Stimulated activated CD8-positive, alpha-beta memory T cell treated with anti-CD3 and anti-CD28 coated beads, Interleukin-15, amount 100 ng/mL, for 1 hour (primary cell): ENCODE data around the gene KIRREL3.
"Not testable (repeated sequence)": the region's sequence is repeated elsewhere in the genome, so short reads cannot be mapped to it uniquely, and the experiment has no call there.

Experiments
- DNase-seq: peaks from one replicate; pipeline ENCODE4 v3.0.0-alpha.2; 2020; ENCODE audit warnings: low read depth

The KIRREL3 gene

GRCh38 chr11:126952533-126952932 lies 48.0 kb downstream of the KIRREL3 start:
- not testable (repeated sequence) for DNase-seq

GRCh38 chr11:126951465-126951864 lies 49.1 kb downstream of the KIRREL3 start:
- DNase-seq: no peak

- DNase-seq: no peak
Measured at GRCh38 chr11:126949066-126949891, 51.3 kb downstream of the KIRREL3 start.

GRCh38 chr11:126948563-126948962 lies 52.0 kb downstream of the KIRREL3 start:
- DNase-seq: no peak

- no peak for DNase-seq
Measured at GRCh38 chr11:126945319-126945718, 55.3 kb downstream of the KIRREL3 start.

GRCh38 chr11:126943316-126943715 lies 57.3 kb downstream of the KIRREL3 start:
- DNase-seq: no peak

- no peak for DNase-seq
Measured at GRCh38 chr11:126942146-126942545, 58.4 kb downstream of the KIRREL3 start.

- no peak for DNase-seq
Measured at GRCh38 chr11:126939552-126939951, 61.0 kb downstream of the KIRREL3 start.

GRCh38 chr11:126938718-126939117 lies 61.9 kb downstream of the KIRREL3 start:
- DNase-seq: no peak

- DNase-seq: no peak
Measured at GRCh38 chr11:126930091-126930841, 70.3 kb downstream of the KIRREL3 start.

GRCh38 chr11:126929179-126930061 lies 71.2 kb downstream of the KIRREL3 start:
- DNase-seq: no peak

GRCh38 chr11:126927623-126928022 lies 72.9 kb downstream of the KIRREL3 start:
- no peak for DNase-seq

GRCh38 chr11:126926376-126926791 lies 74.2 kb downstream of the KIRREL3 start:
- DNase-seq: no peak

- no peak for DNase-seq
Measured at GRCh38 chr11:126925321-126926093, 75.1 kb downstream of the KIRREL3 start.

GRCh38 chr11:126924376-126925040 lies 76.1 kb downstream of the KIRREL3 start:
- no peak for DNase-seq

- DNase-seq: no peak
Measured at GRCh38 chr11:126920833-126921232, 79.7 kb downstream of the KIRREL3 start.

- no peak for DNase-seq
Measured at GRCh38 chr11:126919147-126919823, 81.3 kb downstream of the KIRREL3 start.

GRCh38 chr11:126918556-126918955 lies 82.0 kb downstream of the KIRREL3 start:
- DNase-seq: no peak

GRCh38 chr11:126917531-126918204 lies 82.9 kb downstream of the KIRREL3 start:
- no peak for DNase-seq

GRCh38 chr11:126915430-126915829 lies 85.1 kb downstream of the KIRREL3 start:
- DNase-seq: no peak
